Measurements from ENCODE around the gene TMEM132D. TPM values are rescaled to one million over a fixed set of nuclear protein-coding genes. Genes with fewer than 3 reads are reported as not detected.

TMEM132D gene
- total RNA-seq, 2 donors from 2014 or later: under 0.01 to 0.26 TPM

- ATAC-seq: no peak
- no peaks in the 10 kb centered on the region for H3K27me3 ChIP-seq
- intact Hi-C loops (cut with DNase I): no loop called here
Observed at GRCh38 chr12:129873833-129874208, 30.0 kb downstream of the TMEM132D start.

GRCh38 chr12:129873111-129873832 lies 30.6 kb downstream of the TMEM132D start:
- no peaks in the 10 kb centered on the region for H3K4me1 ChIP-seq
- WGBS, 2 donors: 47 to 53% methylated on average over 13 of the region's 13 CpGs
- TF ChIP-seq POLR2A (IDR thresholded peaks at IDR 0.05) (no peak), CTCF (IDR thresholded peaks at IDR 0.05) (no peak)
- H3K4me3 ChIP-seq: no peak overlapping the region
- DNase-seq: no peak
- no peaks in the 10 kb centered on the region for H3K27me3 ChIP-seq
- H3K9me3 ChIP-seq: no peaks in the 10 kb centered on the region
- no peak overlapping the region for H3K27ac ChIP-seq
- ATAC-seq: no peak
- H3K36me3 ChIP-seq (replicated peaks in 1 of 2; ENCODE audit: insufficient read depth in 1 of 2, low read depth in 2 of 2): no peaks in the 10 kb centered on the region
- intact Hi-C loops (cut with DNase I): no loop called here

More at GRCh38 chr12:129873833-129874208, 30.0 kb downstream of the TMEM132D start:
- no peak overlapping the region for H3K4me3 ChIP-seq
- DNase-seq: no peak
- no peaks in the 10 kb centered on the region for H3K9me3 ChIP-seq
- no peak overlapping the region for H3K27ac ChIP-seq
- H3K36me3 ChIP-seq (replicated peaks in 1 of 2; ENCODE audit: insufficient read depth in 1 of 2, low read depth in 2 of 2): no peaks in the 10 kb centered on the region
- no peaks in the 10 kb centered on the region for H3K4me1 ChIP-seq
- 60 to 63% methylated on average over 6 of the region's 6 CpGs for WGBS, 2 donors
- TF ChIP-seq POLR2A (IDR thresholded peaks at IDR 0.05) (no peak), CTCF (IDR thresholded peaks at IDR 0.05) (no peak)

GRCh38 chr12:129871991-129872972 lies 31.5 kb downstream of the TMEM132D start:
- ATAC-seq: no peak
- Histone ChIP-seq H3K27ac (no peak overlapping the region), H3K36me3 (replicated peaks in 1 of 2; ENCODE audit: insufficient read depth in 1 of 2, low read depth in 2 of 2) (no peaks in the 10 kb centered on the region), H3K4me3 (no peak overlapping the region), H3K4me1 (no peaks in the 10 kb centered on the region), H3K27me3 (no peaks in the 10 kb centered on the region), H3K9me3 (no peaks in the 10 kb centered on the region)
- intact Hi-C loops (cut with DNase I): no loop called here
- TF ChIP-seq CTCF (IDR thresholded peaks at IDR 0.05) (no peak), POLR2A (IDR thresholded peaks at IDR 0.05) (no peak)
- peak in 2 of 4 donors; percentile 7 to 28 for DNase-seq
- WGBS, 2 donors: 17 to 30% methylated on average over 18 to 19 of the region's 19 CpGs

- Histone ChIP-seq H3K27me3 (no peaks in the 10 kb centered on the region), H3K36me3 (replicated peaks in 1 of 2; ENCODE audit: insufficient read depth in 1 of 2, low read depth in 2 of 2) (no peaks in the 10 kb centered on the region), H3K4me1 (no peaks in the 10 kb centered on the region), H3K9me3 (no peaks in the 10 kb centered on the region), H3K4me3 (no peak overlapping the region), H3K27ac (no peak overlapping the region)
- ATAC-seq: no peak
- WGBS, 2 donors: 45 to 50% methylated on average over 5 of the region's 5 CpGs
- TF ChIP-seq POLR2A (IDR thresholded peaks at IDR 0.05) (no peak), CTCF (IDR thresholded peaks at IDR 0.05) (no peak)
- DNase-seq: no peak
- intact Hi-C loops (cut with DNase I): no loop called here
Observed at GRCh38 chr12:129870796-129871195, 33.0 kb downstream of the TMEM132D start.

Data from body of pancreas (tissue), 4 donors.